Stomach (tissue), 4 donors: ENCODE data around the gene NAV2.

Experiments
- CTCF ChIP-seq, 7 experiments: fragments of 450-650 bp in 4 of 7; fragments of 200-600 bp in 3 of 7; sonication (generic) in 3 of 7; IDR thresholded peaks; one replicate each; pipeline ENCODE4 v1.5.1; 2016 to 2019; ENCODE audit warnings: antibody characterized with exemption in 7 of 7, control low read depth in 2 of 7, mild to moderate bottlenecking in 1 of 7
- POLR2A ChIP-seq, 4 donors: fragments of 450-650 bp; IDR thresholded peaks; one replicate each; pipeline ENCODE4 v1.6.1; 2016; ENCODE audit warnings: antibody characterized with exemption in 4 of 4, control low read depth in 2 of 4, mild to moderate bottlenecking in 1 of 4, moderate library complexity in 1 of 4
- POLR2AphosphoS5 ChIP-seq, 3 donors: sonication (generic); formaldehyde crosslinking; IDR thresholded peaks; one replicate each; pipeline ENCODE4 v1.6.1; 2016; ENCODE audit warnings: antibody characterized with exemption in 3 of 3

GRCh38 chr11:19940831-19941230 is 228.2 kb downstream of the NAV2 start:
- TF ChIP-seq POLR2A (IDR thresholded peaks at IDR 0.05) (no peak), POLR2AphosphoS5 (IDR thresholded peaks at IDR 0.05) (no peak), CTCF (IDR thresholded peaks at IDR 0.05) (no peak)
